WTC11 (cell line): Measurements from ENCODE around the gene DEFB121. TPM values are rescaled to one million over a fixed set of nuclear protein-coding genes. Genes with fewer than 3 reads are reported as not detected.
"Not testable (repeated sequence)": the region's sequence is repeated elsewhere in the genome, so short reads cannot be mapped to it uniquely, and the experiment has no call there.

Experiments
- ATAC-seq: fragments of 200-7000 bp; cut with Tn5 transposase; 2 replicates; pipeline ENCODE4 v1.10.0; 2021; ENCODE audit warnings: mild to moderate bottlenecking, moderate library complexity
- CTCF ChIA-PET: fragments of 300-600 bp; sonication (Branson Sonifier 250); formaldehyde crosslinking; loops from one replicate; lab custom pipeline; 2021; ENCODE audit warnings: antibody characterized with exemption; lab: Charles Lee
- POLR2A ChIA-PET: fragments of 350-600 bp; sonication (Branson Sonifier 250); formaldehyde crosslinking; loops from one replicate; lab custom pipeline; 2021; ENCODE audit warnings: antibody characterized with exemption; lab: Charles Lee
- DNase-seq: peaks from one replicate; pipeline ENCODE4 v3.0.0; 2021; ENCODE audit warnings: low spot score
- H3K27ac Mint-ChIP-seq: 2 replicates; pipeline ENCODE4 v1.8.0; 2021; ENCODE audit warnings: mixed read lengths
- H3K27me3 Mint-ChIP-seq: 2 replicates; pipeline ENCODE4 v1.8.0; 2021; ENCODE audit warnings: low read depth, mild to moderate bottlenecking, moderate library complexity, mixed read lengths
- H3K36me3 Mint-ChIP-seq: 2 replicates; pipeline ENCODE4 v1.8.0; 2021; ENCODE audit warnings: mixed read lengths
- H3K4me1 Mint-ChIP-seq: 2 replicates; pipeline ENCODE4 v1.8.0; 2022; ENCODE audit warnings: mixed read lengths
- H3K4me3 Mint-ChIP-seq: 2 replicates; pipeline ENCODE4 v1.8.0; 2021; ENCODE audit warnings: mild to moderate bottlenecking, moderate library complexity, mixed read lengths
- H3K9me3 Mint-ChIP-seq: 2 replicates; pipeline ENCODE4 v1.8.0; 2021; ENCODE audit warnings: mixed read lengths
- CBFB ChIP-seq: sonication (generic); formaldehyde crosslinking; IDR thresholded peaks from 2 replicates; pipeline ENCODE4 v1.8.1; 2022; ENCODE audit warnings: mild to moderate bottlenecking, low read depth, missing genetic modification reagents
- CREB1 ChIP-seq: sonication (generic); formaldehyde crosslinking; IDR thresholded peaks from 2 replicates; pipeline ENCODE4 v1.8.0; 2023; ENCODE audit warnings: mild to moderate bottlenecking, missing genetic modification reagents
- FOXJ3 ChIP-seq: sonication (generic); formaldehyde crosslinking; IDR thresholded peaks from 2 replicates; pipeline ENCODE4 v1.9.0; 2021; ENCODE audit warnings: missing genetic modification reagents, mild to moderate bottlenecking, borderline replicate concordance
- FOXP1 ChIP-seq: sonication (generic); formaldehyde crosslinking; IDR thresholded peaks from 2 replicates; pipeline ENCODE4 v1.8.0; 2022; ENCODE audit warnings: missing genetic modification reagents, mild to moderate bottlenecking, moderate library complexity, borderline replicate concordance
- HMGA2 ChIP-seq: fragments of 250-450 bp; sonication (Bioruptor Pico); IDR thresholded peaks from 2 replicates; pipeline ENCODE4 v1.4.0; 2021; ENCODE audit warnings: mild to moderate bottlenecking, moderate library complexity
- JUN ChIP-seq: sonication (generic); formaldehyde crosslinking; IDR thresholded peaks from 2 replicates; pipeline ENCODE4 v1.8.0; 2023; ENCODE audit warnings: mild to moderate bottlenecking, missing genetic modification reagents
- MXD4 ChIP-seq: fragments of 250-450 bp; sonication (Bioruptor Pico); IDR thresholded peaks from 2 replicates; pipeline ENCODE4 v1.8.0; 2021; ENCODE audit warnings: mild to moderate bottlenecking, moderate library complexity, borderline replicate concordance
- MYBL2 ChIP-seq: sonication (generic); formaldehyde crosslinking; IDR thresholded peaks from 2 replicates; pipeline ENCODE4 v1.8.1; 2023; ENCODE audit warnings: mild to moderate bottlenecking, moderate library complexity, missing genetic modification reagents
- NFE2L1 ChIP-seq: sonication (generic); formaldehyde crosslinking; IDR thresholded peaks from 2 replicates; pipeline ENCODE4 v1.8.1; 2023; ENCODE audit warnings: missing genetic modification reagents
- NR2C2 ChIP-seq: sonication (generic); formaldehyde crosslinking; IDR thresholded peaks from 2 replicates; pipeline ENCODE4 v1.8.0; 2022; ENCODE audit warnings: mild to moderate bottlenecking, missing genetic modification reagents
- PRRX2 ChIP-seq: fragments of 250-450 bp; sonication (Bioruptor Pico); IDR thresholded peaks from 2 replicates; pipeline ENCODE4 v1.8.0; 2021; ENCODE audit warnings: mild to moderate bottlenecking
- TEAD1 ChIP-seq: sonication (generic); formaldehyde crosslinking; IDR thresholded peaks from 2 replicates; pipeline ENCODE4 v1.8.0; 2022; ENCODE audit warnings: mild to moderate bottlenecking, missing genetic modification reagents
- ZBTB21 ChIP-seq: sonication (generic); formaldehyde crosslinking; IDR thresholded peaks from 2 replicates; pipeline ENCODE4 v1.8.1; 2023; ENCODE audit warnings: mild to moderate bottlenecking, missing genetic modification reagents, borderline replicate concordance
- ZNF138 ChIP-seq: sonication (generic); formaldehyde crosslinking; conservative IDR thresholded peaks from 2 replicates; pipeline ENCODE4 v1.8.1; 2022; ENCODE audit warnings: mild to moderate bottlenecking, moderate library complexity, missing genetic modification reagents
- ZNF416 ChIP-seq: fragments of 250-450 bp; sonication (Bioruptor Pico); IDR thresholded peaks from 2 replicates; pipeline ENCODE4 v1.9.0; 2021; ENCODE audit warnings: mild to moderate bottlenecking, inconsistent platforms
- total RNA-seq: library from RNA; stranded (reverse); gene quantifications from 3 replicates; pipeline ENCODE4 v1.2.3, GENCODE V29; 2021
- TF ChIP-seq, protein P1 (sequence below): fragments of 250-450 bp; sonication (Bioruptor Pico); IDR thresholded peaks from 2 replicates; pipeline ENCODE4 v1.9.0; 2021; ENCODE audit warnings: mild to moderate bottlenecking
- TF ChIP-seq, protein P2 (sequence below): sonication (generic); formaldehyde crosslinking; IDR thresholded peaks from 2 replicates; pipeline ENCODE4 v1.8.1; 2022; ENCODE audit warnings: missing genetic modification reagents, borderline replicate concordance
- TF ChIP-seq, protein P3 (sequence below): sonication (generic); formaldehyde crosslinking; IDR thresholded peaks from 2 replicates; pipeline ENCODE4 v1.8.0; 2022; ENCODE audit warnings: mild to moderate bottlenecking, missing genetic modification reagents
- TF ChIP-seq, protein P4 (sequence below): sonication (generic); formaldehyde crosslinking; IDR thresholded peaks from 2 replicates; pipeline ENCODE4 v1.8.1; 2023; ENCODE audit warnings: mild to moderate bottlenecking, missing genetic modification reagents, borderline replicate concordance
- TF ChIP-seq, protein P5 (sequence below): fragments of 250-450 bp; sonication (Bioruptor Pico); IDR thresholded peaks from 2 replicates; pipeline ENCODE4 v1.9.0; 2021; ENCODE audit warnings: mild to moderate bottlenecking

DEFB121 gene
- total RNA-seq, 1 experiment from 2014 or later, result not detected

DNA sequence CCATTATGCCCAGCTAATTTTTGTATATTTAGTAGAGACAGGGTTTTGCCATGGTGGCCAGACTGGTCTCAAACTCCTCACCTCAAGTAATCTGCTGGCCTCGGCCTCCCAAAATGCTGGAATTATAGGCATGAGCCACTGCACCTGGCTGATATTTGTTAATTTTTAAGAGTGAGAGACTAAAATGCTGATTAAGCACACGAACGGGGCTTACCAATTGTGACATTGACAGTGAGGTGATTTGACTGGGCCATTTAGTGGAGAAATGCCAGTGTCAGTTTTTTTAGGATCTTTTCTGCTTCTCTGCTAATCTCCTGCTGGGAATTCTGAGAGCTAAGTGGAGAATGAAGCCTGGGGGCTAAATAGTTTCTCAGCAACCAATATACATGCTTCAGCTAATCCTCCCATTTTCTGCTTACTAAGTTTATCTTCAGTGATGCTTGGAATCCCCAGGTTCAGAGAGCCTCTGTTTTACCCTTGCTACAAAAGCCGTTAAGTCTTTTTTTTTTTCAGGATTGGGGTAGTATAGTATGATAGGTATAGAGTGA, 24.6 kb upstream of the DEFB121 start:
- H3K4me3 Mint-ChIP-seq, result no peak overlapping the region
- peaks cover 10% of the 10 kb centered on the region for H3K27me3 Mint-ChIP-seq
- H3K9me3 Mint-ChIP-seq, result peaks cover 57% of the 10 kb centered on the region
- H3K36me3 Mint-ChIP-seq, result peaks cover 39% of the 10 kb centered on the region
- ATAC-seq, result no peak
- ChIA-PET CTCF (no interaction called here), POLR2A (no interaction called here)
- H3K27ac Mint-ChIP-seq, result no peak overlapping the region
- DNase-seq, result no peak
- TF ChIP-seq, protein P1, sequence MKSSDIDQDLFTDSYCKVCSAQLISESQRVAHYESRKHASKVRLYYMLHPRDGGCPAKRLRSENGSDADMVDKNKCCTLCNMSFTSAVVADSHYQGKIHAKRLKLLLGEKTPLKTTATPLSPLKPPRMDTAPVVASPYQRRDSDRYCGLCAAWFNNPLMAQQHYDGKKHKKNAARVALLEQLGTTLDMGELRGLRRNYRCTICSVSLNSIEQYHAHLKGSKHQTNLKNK, result no peak
- TF ChIP-seq CBFB (CRISPR knock-in tag), result no peak
- no peak for TF ChIP-seq ZBTB21 (CRISPR knock-in tag)
- TF ChIP-seq NFE2L1 (CRISPR knock-in tag), result no peak
- TF ChIP-seq HMGA2 (CRISPR knock-in tag), result no peak
- TF ChIP-seq ZNF138 (CRISPR knock-in tag), result no peak
- TF ChIP-seq, protein P2, sequence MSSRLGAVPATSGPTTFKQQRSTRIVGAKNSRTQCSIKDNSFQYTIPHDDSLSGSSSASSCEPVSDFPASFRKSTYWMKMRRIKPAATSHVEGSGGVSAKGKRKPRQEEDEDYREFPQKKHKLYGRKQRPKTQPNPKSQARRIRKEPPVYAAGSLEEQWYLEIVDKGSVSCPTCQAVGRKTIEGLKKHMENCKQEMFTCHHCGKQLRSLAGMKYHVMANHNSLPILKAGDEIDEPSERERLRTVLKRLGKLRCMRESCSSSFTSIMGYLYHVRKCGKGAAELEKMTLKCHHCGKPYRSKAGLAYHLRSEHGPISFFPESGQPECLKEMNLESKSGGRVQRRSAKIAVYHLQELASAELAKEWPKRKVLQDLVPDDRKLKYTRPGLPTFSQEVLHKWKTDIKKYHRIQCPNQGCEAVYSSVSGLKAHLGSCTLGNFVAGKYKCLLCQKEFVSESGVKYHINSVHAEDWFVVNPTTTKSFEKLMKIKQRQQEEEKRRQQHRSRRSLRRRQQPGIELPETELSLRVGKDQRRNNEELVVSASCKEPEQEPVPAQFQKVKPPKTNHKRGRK (CRISPR knock-in tag), result no peak
- TF ChIP-seq PRRX2, result no peak
- no peak for TF ChIP-seq CREB1 (CRISPR knock-in tag)
- TF ChIP-seq, protein P3, sequence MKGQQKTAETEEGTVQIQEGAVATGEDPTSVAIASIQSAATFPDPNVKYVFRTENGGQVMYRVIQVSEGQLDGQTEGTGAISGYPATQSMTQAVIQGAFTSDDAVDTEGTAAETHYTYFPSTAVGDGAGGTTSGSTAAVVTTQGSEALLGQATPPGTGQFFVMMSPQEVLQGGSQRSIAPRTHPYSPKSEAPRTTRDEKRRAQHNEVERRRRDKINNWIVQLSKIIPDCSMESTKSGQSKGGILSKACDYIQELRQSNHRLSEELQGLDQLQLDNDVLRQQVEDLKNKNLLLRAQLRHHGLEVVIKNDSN (CRISPR knock-in tag), result no peak
- H3K4me1 Mint-ChIP-seq, result no peaks in the 10 kb centered on the region

DNA sequence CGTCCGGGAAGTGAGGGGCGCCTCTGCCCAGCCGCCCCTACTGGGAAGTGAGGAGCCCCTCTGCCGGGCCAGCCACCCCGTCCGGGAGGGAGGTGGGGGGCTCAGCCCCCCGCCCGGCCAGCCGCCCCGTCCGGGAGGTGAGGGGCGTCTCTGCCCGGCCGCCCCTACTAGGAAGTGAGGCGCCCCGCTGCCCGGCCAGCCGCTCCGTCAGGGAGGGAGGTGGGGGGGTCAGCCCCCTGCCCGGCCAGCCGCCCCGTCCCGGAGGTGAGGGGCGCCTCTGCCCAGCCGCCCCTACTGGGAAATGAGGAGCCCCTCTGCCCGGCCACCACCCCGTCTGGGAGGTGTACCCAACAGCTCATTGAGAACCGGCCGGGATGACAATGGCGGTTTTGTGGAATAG, 21.6 kb upstream of the DEFB121 start:
- DNase-seq, H3K27ac Mint-ChIP-seq, ATAC-seq, H3K4me1 Mint-ChIP-seq, H3K4me3 Mint-ChIP-seq, CTCF ChIA-PET, POLR2A ChIA-PET: not testable (repeated sequence)
- Mint-ChIP-seq H3K27me3 (peaks cover 12% of the 10 kb centered on the region; the same call in 1 of the 2 replicates), H3K9me3 (peaks cover 61% of the 10 kb centered on the region), H3K36me3 (peaks cover 38% of the 10 kb centered on the region)

DNA sequence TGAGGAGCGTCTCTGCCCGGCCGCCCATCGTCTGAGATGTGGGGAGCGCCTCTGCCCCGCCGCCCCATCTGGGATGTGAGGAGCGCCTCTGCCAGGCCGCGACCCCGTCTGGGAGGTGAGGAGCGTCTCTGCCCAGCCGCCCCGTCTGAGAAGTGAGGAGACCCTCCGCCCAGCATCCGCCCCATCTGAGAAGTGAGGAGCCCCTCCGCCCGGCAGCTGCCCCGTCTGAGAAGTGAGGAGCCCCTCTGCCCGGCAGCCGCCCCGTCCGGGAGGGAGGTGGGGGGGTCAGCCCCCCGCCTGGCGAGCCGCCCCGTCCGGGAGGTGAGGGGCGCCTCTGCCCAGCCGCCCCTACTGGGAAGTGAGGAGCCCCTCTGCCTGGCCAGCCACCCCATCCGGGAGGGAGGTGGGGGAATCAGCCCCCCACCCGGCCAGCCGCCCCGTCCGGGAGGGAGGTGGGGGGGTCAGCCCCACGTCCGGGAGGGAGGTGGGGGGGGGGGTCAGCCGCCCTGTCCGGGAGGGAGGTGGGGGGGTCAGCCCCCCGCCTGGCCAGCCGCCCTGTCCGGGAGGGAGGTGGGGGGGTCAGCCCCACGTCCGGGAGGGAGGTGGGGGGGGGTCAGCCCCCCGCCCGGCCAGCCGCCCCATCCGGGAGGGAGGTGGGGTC, 21.0 kb upstream of the DEFB121 start:
- H3K36me3 Mint-ChIP-seq, result peaks cover 36% of the 10 kb centered on the region
- ATAC-seq, H3K4me3 Mint-ChIP-seq, DNase-seq, CTCF ChIA-PET, H3K27ac Mint-ChIP-seq, POLR2A ChIA-PET, H3K4me1 Mint-ChIP-seq: not testable (repeated sequence)
- peaks cover 12% of the 10 kb centered on the region; the same call in 1 of the 2 replicates for H3K27me3 Mint-ChIP-seq
- peaks cover 59% of the 10 kb centered on the region for H3K9me3 Mint-ChIP-seq

DNA sequence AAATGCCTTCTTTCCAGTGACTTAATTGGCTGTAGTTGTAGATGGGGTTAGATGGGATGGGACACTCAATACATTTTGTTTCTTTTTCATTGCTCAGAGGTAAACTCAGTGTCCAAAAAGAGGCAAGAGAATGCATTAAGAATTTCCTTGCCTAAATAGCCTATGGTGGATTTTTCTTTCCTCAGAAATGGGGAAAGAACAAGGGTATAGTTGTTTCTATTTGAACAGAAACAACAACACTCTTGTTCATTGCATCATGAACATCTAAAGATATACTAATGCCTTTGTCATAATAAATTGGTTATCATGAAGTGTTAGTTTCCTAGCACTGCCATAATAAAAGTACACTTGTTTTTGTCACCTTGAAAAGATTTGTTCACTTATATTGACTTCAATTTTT, 19.8 kb upstream of the DEFB121 start:
- ChIA-PET CTCF (no interaction called here), POLR2A (no interaction called here)
- H3K9me3 Mint-ChIP-seq, result peaks cover 59% of the 10 kb centered on the region
- DNase-seq, result no peak
- H3K27ac Mint-ChIP-seq, result no peak overlapping the region
- H3K27me3 Mint-ChIP-seq, result peaks cover 12% of the 10 kb centered on the region; the same call in 1 of the 2 replicates
- H3K36me3 Mint-ChIP-seq, result peaks cover 34% of the 10 kb centered on the region
- H3K4me3 Mint-ChIP-seq, result no peak overlapping the region
- H3K4me1 Mint-ChIP-seq, result no peaks in the 10 kb centered on the region
- ATAC-seq, result no peak
- TF ChIP-seq FOXJ3 (no peak), FOXP1 (no peak), ZBTB21 (CRISPR knock-in tag) (no peak), JUN (CRISPR knock-in tag) (no peak), MXD4 (no peak), ZNF416 (no peak), MYBL2 (no peak), TEAD1 (CRISPR knock-in tag) (no peak), NR2C2 (no peak)
- TF ChIP-seq, protein P4, sequence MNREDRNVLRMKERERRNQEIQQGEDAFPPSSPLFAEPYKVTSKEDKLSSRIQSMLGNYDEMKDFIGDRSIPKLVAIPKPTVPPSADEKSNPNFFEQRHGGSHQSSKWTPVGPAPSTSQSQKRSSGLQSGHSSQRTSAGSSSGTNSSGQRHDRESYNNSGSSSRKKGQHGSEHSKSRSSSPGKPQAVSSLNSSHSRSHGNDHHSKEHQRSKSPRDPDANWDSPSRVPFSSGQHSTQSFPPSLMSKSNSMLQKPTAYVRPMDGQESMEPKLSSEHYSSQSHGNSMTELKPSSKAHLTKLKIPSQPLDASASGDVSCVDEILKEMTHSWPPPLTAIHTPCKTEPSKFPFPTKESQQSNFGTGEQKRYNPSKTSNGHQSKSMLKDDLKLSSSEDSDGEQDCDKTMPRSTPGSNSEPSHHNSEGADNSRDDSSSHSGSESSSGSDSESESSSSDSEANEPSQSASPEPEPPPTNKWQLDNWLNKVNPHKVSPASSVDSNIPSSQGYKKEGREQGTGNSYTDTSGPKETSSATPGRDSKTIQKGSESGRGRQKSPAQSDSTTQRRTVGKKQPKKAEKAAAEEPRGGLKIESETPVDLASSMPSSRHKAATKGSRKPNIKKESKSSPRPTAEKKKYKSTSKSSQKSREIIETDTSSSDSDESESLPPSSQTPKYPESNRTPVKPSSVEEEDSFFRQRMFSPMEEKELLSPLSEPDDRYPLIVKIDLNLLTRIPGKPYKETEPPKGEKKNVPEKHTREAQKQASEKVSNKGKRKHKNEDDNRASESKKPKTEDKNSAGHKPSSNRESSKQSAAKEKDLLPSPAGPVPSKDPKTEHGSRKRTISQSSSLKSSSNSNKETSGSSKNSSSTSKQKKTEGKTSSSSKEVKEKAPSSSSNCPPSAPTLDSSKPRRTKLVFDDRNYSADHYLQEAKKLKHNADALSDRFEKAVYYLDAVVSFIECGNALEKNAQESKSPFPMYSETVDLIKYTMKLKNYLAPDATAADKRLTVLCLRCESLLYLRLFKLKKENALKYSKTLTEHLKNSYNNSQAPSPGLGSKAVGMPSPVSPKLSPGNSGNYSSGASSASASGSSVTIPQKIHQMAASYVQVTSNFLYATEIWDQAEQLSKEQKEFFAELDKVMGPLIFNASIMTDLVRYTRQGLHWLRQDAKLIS (CRISPR knock-in tag), result no peak
- TF ChIP-seq, protein P5, sequence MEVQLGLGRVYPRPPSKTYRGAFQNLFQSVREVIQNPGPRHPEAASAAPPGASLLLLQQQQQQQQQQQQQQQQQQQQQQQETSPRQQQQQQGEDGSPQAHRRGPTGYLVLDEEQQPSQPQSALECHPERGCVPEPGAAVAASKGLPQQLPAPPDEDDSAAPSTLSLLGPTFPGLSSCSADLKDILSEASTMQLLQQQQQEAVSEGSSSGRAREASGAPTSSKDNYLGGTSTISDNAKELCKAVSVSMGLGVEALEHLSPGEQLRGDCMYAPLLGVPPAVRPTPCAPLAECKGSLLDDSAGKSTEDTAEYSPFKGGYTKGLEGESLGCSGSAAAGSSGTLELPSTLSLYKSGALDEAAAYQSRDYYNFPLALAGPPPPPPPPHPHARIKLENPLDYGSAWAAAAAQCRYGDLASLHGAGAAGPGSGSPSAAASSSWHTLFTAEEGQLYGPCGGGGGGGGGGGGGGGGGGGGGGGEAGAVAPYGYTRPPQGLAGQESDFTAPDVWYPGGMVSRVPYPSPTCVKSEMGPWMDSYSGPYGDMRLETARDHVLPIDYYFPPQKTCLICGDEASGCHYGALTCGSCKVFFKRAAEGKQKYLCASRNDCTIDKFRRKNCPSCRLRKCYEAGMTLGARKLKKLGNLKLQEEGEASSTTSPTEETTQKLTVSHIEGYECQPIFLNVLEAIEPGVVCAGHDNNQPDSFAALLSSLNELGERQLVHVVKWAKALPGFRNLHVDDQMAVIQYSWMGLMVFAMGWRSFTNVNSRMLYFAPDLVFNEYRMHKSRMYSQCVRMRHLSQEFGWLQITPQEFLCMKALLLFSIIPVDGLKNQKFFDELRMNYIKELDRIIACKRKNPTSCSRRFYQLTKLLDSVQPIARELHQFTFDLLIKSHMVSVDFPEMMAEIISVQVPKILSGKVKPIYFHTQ (CRISPR knock-in tag), result no peak
